ENCODE data around the gene LNX1.

DNA sequence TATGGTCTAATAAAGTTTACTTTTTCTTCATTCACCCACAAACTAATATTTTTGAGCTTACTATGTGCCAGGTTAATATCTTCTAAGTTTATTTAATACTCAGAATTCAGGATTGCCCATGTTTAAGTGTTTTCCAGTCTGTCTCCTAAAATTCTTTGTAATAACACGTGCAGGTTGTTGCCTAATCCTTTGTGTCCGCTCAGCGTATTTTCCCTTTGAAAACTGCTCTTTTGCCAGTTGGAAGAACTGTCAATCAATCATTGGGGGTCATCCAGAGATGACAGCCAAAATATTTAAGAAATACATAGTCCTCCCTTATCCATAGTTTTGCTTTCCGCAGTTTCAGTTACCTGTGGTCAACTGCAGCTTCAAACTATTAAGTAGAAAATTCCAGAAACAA, 63.4 kb downstream of the LNX1 start:
- TF ChIP-seq, protein P1, sequence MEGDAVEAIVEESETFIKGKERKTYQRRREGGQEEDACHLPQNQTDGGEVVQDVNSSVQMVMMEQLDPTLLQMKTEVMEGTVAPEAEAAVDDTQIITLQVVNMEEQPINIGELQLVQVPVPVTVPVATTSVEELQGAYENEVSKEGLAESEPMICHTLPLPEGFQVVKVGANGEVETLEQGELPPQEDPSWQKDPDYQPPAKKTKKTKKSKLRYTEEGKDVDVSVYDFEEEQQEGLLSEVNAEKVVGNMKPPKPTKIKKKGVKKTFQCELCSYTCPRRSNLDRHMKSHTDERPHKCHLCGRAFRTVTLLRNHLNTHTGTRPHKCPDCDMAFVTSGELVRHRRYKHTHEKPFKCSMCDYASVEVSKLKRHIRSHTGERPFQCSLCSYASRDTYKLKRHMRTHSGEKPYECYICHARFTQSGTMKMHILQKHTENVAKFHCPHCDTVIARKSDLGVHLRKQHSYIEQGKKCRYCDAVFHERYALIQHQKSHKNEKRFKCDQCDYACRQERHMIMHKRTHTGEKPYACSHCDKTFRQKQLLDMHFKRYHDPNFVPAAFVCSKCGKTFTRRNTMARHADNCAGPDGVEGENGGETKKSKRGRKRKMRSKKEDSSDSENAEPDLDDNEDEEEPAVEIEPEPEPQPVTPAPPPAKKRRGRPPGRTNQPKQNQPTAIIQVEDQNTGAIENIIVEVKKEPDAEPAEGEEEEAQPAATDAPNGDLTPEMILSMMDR (IDR thresholded peaks at IDR 0.05), result no peak
- TF ChIP-seq POLR2A (IDR thresholded peaks at IDR 0.05; ENCODE audit: low read depth), result no peak

Measured in esophagus muscularis mucosa (tissue), 3 donors.